Prostate gland (tissue), 2 donors: Measurements from ENCODE around the gene GTPBP3.

Experiments
- CTCF ChIP-seq, 4 experiments: fragments of 200-600 bp in 2 of 4; fragments of 450-650 bp in 2 of 4; sonication (generic) in 2 of 4; IDR thresholded peaks; 1 replicate in 3 of 4; 2 replicates in 1 of 4; pipeline ENCODE4 v1.5.1; 2016 to 2019; ENCODE audit warnings: antibody characterized with exemption in 4 of 4, mild to moderate bottlenecking in 2 of 4, moderate library complexity in 2 of 4
- POLR2A ChIP-seq: fragments of 450-650 bp; IDR thresholded peaks from one replicate; pipeline ENCODE4 v1.6.1; 2016; ENCODE audit warnings: antibody characterized with exemption, mild to moderate bottlenecking
- POLR2AphosphoS5 ChIP-seq: sonication (generic); formaldehyde crosslinking; IDR thresholded peaks from one replicate; pipeline ENCODE4 v1.6.1; 2017; ENCODE audit warnings: antibody characterized with exemption

- TF ChIP-seq POLR2AphosphoS5 (no peak), CTCF (IDR thresholded peaks at IDR 0.05) (no peak), POLR2A (no peak)
Observed at GRCh38 chr19:17331045-17331558, 6.3 kb upstream of the GTPBP3 start.
